ENCODE measurements around the gene ZNF556. TPM values are rescaled to one million over a fixed set of nuclear protein-coding genes. Genes with fewer than 3 reads are reported as not detected.

The ZNF556 gene
- total RNA-seq, 1 experiment from 2014 or later: not detected

DNA sequence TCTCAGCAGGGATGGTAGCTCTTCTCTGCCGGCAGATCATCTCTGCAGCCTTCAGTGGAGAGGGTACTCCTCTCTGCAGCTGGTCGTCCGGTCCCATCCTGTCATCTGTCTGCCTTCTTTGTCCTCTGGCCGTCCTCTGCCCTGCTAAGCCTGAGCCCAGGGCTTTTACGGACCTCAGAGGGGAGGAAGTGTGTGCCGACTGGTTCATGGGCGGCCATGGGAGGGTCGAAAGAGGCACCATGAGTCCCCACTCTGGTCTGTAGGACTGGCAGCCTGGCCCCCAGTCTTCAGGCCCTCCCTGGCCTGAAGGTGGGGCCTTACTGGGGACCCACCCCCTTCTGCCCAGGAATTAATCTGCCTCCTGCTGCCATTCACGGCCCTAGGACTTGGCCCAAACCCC is 43.5 kb upstream of the ZNF556 start:
- Histone ChIP-seq H3K4me3 (replicated peaks in 1 of 2; ENCODE audit: low read depth in 1 of 2, low read length in 2 of 2) (no peak overlapping the region), H2AFZ (ENCODE audit: low read depth, low read length, poor library complexity, severe bottlenecking) (no peak overlapping the region), H3K27me3 (ENCODE audit: insufficient read depth, low read length) (no peaks in the 10 kb centered on the region), H3K9me2 (ENCODE audit: insufficient read depth) (no peaks in the 10 kb centered on the region), H4K20me1 (ENCODE audit: insufficient read depth) (no peaks in the 10 kb centered on the region), H3K79me2 (ENCODE audit: insufficient read depth, low read length) (0 out of 2 replicates have a peak, but pooled peaks cover 4% of the 10 kb centered on the region), H3K9ac (ENCODE audit: low read length) (no peak overlapping the region), H3K4me1 (ENCODE audit: control insufficient read depth in 1 of 2, insufficient read depth in 2 of 2, low read length in 2 of 2) (peaks cover 3 to 9% of the 10 kb centered on the region in 2 experiments; a peak in 3 of 4 replicates), H3K4me2 (ENCODE audit: low read length) (no peak overlapping the region), H3K27ac (ENCODE audit: low read depth, low read length) (no peak overlapping the region), H3K36me3 (ENCODE audit: control insufficient read depth in 1 of 2, insufficient read depth in 2 of 2, low read length in 2 of 2) (no peaks in the 10 kb centered on the region), H3K9me3 (ENCODE audit: control insufficient read depth in 1 of 2, insufficient read depth in 1 of 2, low read depth in 1 of 2, low read length in 2 of 2) (peaks cover 0 to 1% of the 10 kb centered on the region in 2 experiments; a peak in 1 of 4 replicates)
- POLR2A ChIA-PET: no interaction called here
- ATAC-seq (no peak), DNase-seq (ENCODE audit: low read depth, low spot score) (no peak)
- RAD21 ChIA-PET (ENCODE audit: low non-redundant PET in 1 of 2, low total read pairs in 2 of 2, uncharacterized antibody in 2 of 2, unreplicated experiment in 2 of 2): no interaction called here
- no TSS peak for BruUV-seq (replicated peaks)
- CTCF ChIA-PET: no interaction called here
- intact Hi-C loops (cut with micrococcal nuclease): no loop called here
- TF ChIP-seq JUND (IDR thresholded peaks at IDR 0.05): no peak
- no peak for TF ChIP-seq YY1 (IDR thresholded peaks at IDR 0.05; ENCODE audit: extremely low read depth, insufficient replicate concordance, low read depth, low read length)
- TF ChIP-seq, protein P1, sequence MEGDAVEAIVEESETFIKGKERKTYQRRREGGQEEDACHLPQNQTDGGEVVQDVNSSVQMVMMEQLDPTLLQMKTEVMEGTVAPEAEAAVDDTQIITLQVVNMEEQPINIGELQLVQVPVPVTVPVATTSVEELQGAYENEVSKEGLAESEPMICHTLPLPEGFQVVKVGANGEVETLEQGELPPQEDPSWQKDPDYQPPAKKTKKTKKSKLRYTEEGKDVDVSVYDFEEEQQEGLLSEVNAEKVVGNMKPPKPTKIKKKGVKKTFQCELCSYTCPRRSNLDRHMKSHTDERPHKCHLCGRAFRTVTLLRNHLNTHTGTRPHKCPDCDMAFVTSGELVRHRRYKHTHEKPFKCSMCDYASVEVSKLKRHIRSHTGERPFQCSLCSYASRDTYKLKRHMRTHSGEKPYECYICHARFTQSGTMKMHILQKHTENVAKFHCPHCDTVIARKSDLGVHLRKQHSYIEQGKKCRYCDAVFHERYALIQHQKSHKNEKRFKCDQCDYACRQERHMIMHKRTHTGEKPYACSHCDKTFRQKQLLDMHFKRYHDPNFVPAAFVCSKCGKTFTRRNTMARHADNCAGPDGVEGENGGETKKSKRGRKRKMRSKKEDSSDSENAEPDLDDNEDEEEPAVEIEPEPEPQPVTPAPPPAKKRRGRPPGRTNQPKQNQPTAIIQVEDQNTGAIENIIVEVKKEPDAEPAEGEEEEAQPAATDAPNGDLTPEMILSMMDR (IDR thresholded peaks at IDR 0.05 in 2 of 3, conservative IDR thresholded peaks at IDR 0.05 in 1 of 3; ENCODE audit: borderline replicate concordance in 1 of 3, insufficient read depth in 1 of 3, low read depth in 2 of 3, low read length in 2 of 3): no peak
- TF ChIP-seq TCF7L2 (IDR thresholded peaks at IDR 0.05; ENCODE audit: borderline replicate concordance, extremely low read depth, insufficient read depth, insufficient read length): no peak
- no peak for TF ChIP-seq CEBPB (IDR thresholded peaks at IDR 0.05; ENCODE audit: low read depth)
- TF ChIP-seq POLR2AphosphoS5 (IDR thresholded peaks at IDR 0.05; ENCODE audit: low read depth, low read length): no peak
- TF ChIP-seq FOSL1 (IDR thresholded peaks at IDR 0.05; ENCODE audit: low read depth): no peak
- no peak for TF ChIP-seq CBX3 (IDR thresholded peaks at IDR 0.05; ENCODE audit: low read depth)
- TF ChIP-seq, protein P2, sequence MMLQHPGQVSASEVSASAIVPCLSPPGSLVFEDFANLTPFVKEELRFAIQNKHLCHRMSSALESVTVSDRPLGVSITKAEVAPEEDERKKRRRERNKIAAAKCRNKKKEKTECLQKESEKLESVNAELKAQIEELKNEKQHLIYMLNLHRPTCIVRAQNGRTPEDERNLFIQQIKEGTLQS (IDR thresholded peaks at IDR 0.05): no peak
- no peak for TF ChIP-seq SRF (IDR thresholded peaks at IDR 0.05; ENCODE audit: low read depth)
- no peak for TF ChIP-seq RAD21 (IDR thresholded peaks at IDR 0.05; ENCODE audit: low read depth)
- TF ChIP-seq EZH2 (IDR thresholded peaks at IDR 0.05): no peak
- TF ChIP-seq, protein P3, sequence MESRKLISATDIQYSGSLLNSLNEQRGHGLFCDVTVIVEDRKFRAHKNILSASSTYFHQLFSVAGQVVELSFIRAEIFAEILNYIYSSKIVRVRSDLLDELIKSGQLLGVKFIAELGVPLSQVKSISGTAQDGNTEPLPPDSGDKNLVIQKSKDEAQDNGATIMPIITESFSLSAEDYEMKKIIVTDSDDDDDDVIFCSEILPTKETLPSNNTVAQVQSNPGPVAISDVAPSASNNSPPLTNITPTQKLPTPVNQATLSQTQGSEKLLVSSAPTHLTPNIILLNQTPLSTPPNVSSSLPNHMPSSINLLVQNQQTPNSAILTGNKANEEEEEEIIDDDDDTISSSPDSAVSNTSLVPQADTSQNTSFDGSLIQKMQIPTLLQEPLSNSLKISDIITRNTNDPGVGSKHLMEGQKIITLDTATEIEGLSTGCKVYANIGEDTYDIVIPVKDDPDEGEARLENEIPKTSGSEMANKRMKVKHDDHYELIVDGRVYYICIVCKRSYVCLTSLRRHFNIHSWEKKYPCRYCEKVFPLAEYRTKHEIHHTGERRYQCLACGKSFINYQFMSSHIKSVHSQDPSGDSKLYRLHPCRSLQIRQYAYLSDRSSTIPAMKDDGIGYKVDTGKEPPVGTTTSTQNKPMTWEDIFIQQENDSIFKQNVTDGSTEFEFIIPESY (IDR thresholded peaks at IDR 0.05; ENCODE audit: extremely low read depth, insufficient replicate concordance, low read length): no peak
- TF ChIP-seq SIN3A (IDR thresholded peaks at IDR 0.05; ENCODE audit: low read depth): no peak
- no peak for TF ChIP-seq SP1 (IDR thresholded peaks at IDR 0.05; ENCODE audit: low read depth)
- TF ChIP-seq, protein P4, sequence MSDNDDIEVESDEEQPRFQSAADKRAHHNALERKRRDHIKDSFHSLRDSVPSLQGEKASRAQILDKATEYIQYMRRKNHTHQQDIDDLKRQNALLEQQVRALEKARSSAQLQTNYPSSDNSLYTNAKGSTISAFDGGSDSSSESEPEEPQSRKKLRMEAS (IDR thresholded peaks at IDR 0.05): no peak

Measured in HCT116 (cell line).